Epidermal melanocyte (primary cell): ENCODE results near the gene FGD2.

Experiments
- DNase-seq: peaks from one replicate; pipeline ENCODE4 v3.0.0; 2011; ENCODE audit warnings: low spot score; ENCODE audit not compliant: insufficient read length

FGD2 gene

DNA sequence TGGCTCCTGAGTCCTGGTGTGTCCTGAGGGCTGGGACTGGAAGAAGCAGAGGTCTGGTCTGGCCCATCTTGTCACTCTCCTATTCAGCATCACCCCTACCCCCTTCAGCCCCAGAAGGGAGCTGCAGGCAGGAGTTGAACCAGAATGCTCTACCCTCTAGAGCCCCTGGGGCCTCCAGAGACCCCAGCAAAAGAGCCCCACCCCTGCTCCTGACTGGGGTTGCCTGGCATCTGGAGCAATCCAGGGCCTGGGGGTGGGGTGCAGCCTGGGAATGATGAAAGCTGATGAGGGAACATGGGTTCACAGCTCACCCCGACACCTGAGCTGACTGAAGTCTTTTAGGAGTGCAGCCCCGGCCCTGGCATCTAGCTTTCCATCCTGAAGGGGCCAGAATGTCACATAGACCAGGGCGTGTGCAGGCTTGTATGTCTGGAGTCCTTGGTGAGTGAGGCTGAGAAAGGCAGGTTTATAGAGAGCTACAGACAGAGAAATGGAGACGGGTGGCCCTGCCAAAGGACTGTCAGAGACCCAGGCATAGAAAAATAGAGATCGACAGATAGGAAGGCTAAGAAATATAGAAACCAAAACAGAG is 12.2 kb downstream of the FGD2 start:
- no peak for DNase-seq

DNA sequence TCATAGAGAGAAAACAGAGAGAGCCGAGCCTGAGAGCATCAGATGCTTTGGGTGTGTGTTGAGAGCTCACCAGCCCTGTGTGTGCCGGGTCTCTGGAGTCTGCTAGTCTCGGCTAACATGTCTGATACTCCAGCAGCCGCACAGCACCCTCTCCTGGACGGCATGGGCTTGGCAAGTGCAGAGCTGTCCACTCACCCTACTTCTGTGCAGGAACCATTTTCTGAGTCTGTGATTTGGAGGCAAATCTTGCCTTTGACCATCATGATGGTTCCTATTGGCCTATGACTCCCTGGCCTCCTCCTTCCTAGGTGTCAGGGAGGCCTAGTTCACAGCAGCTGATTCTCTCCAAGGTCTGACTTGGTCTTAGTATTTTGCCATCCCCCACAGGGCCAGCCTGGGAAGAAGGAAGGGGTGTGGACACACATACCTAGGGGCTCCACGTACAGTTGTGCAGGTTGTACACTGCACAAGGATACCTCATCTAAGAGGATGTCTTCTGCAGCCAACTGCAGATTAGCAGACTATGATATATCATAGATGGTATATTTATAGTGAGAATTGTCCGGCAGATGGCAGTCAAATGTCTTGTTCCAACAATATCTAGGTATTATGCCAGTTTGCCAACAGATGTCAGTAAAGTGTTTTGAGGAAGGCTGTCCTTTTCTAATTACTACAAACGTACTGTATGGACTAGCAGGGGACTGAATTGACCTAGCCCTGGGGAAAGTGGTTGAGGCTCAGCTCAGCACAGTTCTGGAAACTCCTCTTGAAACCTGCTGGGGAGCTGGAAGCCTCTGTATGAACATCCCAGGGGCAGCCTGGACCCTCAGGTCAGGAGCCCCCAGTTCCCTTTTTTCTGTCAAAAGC is 13.0 kb downstream of the FGD2 start:
- peak; percentile 87 for DNase-seq

DNA sequence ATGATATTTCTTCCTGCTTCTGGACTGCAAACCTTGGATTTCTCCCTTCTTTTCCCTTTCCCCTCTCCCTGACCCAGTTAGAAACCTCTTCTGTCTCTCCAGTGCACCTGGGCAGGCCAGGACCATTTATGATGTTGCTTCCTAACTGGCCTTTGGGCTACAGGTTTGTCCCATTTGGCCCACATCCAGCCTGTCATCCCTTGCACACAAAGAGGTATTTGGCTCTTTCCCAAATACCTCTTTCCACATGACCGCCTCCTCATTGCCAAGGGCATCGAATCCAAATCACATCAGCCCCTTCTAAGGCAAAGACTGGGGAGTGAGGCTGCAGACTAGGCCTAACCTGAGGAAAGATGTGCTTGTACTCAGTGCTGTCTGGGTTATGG is 13.6 kb downstream of the FGD2 start:
- no peak for DNase-seq

DNA sequence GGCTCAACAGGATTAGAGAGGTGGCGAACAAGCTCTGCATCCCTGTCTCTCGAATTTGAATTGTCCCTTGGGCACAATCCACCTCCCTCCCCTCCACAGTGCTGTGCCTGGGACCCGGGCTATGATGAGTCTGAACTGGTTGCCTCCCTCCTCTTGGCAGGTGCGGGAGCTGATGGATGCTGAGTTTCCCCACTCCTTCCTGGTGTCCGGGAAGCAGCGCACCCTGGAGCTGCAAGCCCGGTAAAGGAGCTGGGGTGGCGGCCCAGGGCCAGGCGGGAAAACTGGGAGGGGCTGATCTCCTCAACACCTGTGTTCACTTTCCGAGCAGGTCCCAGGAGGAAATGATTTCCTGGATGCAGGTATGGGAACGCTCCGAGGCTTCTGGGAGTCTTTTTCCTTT is 14.9 kb downstream of the FGD2 start:
- no peak for DNase-seq

DNA sequence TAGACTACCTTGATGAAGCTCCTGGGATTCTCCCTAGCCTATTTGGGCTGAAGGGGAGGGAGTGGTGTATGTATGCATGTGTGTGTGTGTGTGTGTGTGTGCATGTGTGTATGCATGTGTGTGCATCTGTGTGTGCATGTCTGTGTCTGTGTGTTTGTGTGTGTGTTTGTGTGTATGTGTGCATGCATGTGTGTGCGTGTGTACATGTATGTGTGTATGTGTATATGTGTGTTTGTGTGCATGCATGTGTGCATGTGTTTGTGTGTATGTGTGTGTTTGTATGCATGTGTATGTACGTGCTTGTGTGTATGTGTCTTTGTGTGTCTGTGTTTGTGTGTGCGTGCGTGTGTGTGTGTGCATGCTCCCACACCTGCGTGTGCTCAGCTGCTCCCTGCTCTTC is 15.4 kb downstream of the FGD2 start:
- DNase-seq: no peak

DNA sequence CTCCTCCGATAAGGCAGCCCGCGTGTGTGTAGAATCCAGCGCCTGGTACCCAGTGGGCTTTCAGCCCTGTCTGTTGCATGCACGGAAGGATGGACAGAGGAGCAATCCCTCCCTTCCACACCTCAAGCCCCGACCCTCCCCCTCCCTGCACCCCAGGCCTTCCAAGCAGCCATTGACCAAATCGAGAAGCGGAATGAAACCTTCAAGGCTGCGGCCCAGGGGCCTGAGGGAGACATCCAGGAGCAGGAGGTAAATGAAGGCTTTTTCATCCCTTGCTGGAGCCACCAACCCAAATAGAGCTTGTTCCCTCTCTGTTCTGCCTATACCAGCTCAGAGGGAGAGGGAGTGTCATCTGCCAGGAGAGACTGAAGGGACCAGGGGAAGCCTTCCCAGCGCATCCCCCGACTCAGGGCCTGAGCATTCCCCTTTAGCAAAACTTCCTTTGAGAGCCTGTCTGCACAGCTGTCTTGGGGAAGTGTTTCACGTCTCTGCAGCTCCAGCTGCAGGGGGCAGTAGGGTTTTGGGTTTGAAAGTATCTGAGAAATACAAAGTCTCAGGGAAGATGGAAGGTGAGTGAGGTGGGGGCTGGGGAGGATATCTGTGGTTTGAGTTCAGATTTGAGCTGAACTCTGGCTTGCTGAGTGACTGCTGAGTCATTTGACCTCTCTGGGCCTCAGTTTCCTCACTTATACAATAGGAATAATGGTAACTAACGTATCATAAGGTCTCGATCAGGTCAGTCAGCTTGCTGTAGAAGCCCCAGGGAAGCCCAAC is 16.1 kb downstream of the FGD2 start:
- DNase-seq: no peak

DNA sequence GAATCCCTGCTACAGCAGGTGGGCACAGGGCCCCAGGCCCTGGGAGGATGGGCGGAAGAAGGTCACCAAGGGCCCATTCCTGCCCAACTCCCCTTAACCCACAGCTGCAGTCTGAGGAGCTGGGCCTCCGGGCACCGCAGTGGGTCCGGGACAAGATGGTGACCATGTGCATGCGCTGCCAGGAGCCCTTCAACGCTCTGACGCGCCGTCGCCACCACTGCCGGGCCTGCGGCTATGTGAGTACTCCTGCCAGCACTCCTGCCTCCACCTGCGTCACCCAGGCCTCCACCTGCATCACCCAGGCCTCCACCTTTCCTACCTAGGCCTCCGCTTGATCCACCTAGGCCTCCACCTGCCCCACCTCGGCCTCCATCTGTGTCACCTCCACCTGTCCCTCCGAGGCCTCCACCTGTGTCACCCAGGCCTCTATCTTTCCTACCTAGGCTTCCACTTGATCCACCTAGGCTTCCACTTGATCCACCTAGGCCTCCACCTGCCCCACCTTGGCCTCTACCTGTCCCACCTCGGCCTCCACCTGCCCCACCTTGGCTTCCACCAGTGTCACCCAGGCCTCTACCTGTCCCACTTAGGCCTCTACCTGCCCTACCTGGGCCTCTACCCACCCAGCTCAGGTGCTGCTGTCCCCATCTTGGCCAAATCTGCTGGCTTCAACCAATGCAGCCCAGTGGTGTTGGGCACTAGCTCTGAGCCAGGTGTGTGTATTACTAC is 16.8 kb downstream of the FGD2 start:
- no peak for DNase-seq

DNA sequence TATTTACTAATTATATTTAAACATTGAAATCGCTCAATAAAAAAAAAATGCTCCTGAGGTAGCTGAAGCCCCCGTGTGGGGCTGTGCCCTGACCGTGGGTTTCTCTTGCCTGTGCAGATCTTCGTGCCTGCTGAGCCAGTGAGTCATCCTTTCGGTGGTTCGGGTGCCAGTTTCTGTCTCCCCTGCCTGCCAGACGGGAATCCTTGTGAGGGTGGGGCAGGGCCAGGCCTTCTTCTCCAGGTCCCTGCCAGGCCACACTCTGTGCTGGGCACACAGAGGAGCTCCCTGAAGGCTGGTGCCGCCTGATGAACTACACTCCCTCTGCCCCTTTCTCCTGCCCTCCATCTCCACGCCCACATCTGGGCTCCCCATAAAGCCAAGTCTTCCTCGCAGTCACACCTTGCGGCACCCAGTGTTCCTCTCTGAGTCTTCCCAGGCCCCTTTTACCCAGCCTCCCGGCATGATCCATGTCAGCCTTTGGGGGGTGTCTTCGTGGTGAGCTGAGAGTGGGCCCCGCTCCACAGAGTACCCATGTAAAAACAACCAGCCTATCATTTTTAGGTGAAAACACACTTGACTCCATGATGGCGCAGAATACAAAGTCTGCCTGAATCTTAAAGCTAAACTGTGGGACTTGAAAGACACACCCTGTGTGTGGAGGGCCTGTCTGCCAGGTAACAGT is 19.3 kb downstream of the FGD2 start:
- DNase-seq: no peak

DNA sequence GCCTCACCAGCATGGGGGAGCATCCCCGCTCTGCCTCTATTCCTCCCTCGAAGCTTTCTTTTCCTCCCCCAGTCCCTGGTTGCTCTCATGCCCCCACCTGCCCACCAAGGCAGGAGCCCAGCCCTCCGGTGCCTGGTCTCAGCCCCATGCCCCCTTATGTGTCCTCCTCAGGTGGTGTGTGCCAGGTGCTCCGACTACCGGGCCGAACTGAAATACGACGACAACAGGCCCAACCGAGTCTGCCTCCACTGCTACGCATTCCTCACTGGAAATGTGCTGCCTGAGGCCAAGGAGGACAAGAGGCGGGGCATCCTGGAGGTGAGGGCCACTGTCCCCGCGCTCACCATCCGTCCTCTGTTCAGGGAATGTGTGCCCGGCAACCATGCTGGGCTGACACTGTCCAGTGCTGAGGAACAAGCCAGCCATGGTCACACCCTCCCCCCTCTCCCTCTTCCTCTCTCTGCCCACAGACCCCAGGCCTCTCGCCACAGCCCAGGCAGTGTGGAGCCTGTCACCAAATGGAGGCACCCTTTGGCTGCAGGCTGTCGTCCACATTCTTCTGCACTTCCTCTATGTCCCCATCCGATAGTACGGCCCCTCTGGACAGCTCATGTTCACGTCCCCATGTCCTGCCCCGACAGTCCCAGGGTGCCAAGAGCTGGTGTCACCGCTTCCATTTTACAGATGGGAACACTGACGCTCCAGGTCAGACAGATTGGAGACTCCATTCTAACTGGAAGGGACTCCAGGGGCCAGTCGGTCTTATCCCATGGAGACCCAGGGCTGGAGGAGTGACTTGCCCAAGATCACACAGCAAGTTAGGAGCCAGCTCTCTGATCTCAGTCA is 20.4 kb downstream of the FGD2 start:
- no peak for DNase-seq

DNA sequence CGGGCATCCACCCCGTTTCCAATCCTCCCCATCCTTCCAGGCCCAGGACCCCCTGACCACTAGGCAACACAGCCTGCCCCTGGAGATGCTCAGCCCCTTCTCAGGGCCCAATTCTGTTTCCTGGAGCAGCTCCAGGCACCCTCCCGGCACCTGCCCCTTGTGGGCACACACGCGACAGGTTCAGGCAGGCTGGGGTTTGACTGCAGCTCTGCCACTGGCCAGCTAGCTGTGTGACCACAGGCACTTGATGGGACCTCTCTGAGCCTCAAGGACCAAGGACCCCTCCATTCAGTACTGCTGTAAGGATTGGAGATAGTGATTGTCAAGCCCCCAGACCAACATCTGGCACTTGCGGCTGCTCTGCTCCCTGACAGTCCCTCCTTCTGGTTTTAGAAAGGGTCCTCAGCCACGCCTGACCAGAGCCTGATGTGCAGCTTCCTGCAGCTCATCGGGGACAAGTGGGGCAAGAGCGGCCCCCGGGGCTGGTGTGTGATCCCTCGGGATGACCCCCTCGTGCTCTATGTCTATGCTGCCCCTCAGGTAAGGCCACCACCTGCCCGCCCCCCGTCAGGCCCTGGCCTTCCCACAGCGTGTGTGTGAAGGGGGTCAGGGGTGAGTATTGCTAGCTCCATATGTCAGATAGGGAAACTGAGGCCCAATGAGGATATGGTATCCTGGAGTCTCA is 21.7 kb downstream of the FGD2 start:
- no peak for DNase-seq

DNA sequence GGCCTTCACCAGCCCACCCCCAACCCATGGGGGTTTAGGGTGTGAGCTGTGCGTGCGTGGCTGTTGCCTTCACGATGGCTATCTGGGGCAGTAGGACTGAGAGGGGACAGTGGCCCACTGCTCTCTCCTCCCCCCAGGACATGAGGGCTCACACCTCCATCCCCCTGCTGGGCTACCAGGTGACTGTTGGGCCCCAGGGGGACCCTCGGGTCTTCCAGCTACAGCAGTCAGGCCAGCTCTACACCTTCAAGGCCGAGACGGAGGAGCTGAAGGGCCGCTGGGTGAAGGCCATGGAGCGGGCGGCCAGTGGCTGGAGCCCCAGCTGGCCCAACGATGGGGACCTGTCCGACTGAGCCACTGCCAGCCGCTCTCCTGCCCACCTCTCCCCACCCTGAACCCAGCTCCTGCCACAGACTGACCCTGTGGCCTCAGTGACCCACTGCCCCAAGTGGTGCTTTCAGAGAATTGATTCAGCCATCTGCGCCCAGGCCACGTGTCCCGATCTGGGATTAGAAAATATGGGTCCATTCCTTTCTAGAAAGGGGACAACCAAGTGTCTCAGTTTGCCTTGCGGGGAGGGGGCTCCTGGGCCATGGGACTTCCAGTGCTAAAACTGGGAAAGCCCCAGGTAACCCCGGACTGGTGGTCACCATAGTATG is 22.5 kb downstream of the FGD2 start:
- DNase-seq: no peak

DNA sequence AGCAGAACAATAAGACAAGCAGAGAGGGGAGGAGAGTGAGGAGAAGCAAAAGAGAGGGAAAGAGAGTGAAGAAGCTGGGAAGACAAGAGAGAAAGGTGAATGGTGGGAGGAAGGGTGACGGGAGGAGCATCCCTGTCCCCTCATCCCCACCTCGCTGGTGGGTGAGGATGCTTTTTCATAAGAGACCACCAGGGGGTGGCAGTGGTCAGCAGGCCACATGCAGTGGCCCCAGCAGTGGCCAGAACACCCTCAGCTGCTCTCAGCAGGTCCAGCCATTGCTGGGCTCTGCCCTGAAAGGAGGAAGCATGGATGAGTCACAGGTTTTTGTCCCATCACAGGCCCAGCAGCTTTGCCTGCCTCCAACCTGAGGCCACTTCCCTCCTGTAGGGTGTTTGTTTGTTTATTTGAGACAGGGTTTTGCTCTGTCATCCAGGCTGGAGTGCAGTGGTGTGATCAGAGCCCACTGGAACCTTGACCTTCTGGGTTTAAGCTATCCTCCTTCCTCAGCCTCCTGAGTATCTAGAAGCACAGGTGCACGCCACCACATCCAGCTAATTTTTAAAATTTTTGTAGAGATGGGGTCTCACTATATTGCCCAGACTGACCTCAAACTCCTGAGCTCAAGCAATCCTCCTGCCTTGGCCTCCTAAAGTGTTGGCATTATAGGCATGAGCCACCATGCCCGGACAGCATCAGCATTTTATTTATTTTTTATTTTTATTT is 24.0 kb downstream of the FGD2 start:
- DNase-seq: peak; percentile 54

DNA sequence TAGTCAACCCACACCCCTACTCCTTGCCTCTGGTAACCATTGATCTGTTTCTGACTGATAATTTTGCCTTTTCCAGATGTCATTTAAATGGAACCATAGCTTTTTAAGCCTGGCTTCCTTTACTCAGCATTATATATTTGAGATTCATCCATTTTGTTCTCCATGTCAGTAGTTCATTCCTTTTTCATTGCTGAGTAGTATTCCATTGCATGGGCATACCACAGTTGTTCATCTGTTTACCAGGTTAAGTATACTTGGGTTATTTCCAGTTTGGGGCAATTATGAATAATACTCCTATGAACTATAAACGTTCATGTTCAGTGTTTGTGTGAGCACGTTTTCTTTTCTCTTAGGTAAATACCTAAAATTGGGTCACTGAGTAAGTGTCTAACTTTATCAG is 25.1 kb downstream of the FGD2 start:
- no peak for DNase-seq

DNA sequence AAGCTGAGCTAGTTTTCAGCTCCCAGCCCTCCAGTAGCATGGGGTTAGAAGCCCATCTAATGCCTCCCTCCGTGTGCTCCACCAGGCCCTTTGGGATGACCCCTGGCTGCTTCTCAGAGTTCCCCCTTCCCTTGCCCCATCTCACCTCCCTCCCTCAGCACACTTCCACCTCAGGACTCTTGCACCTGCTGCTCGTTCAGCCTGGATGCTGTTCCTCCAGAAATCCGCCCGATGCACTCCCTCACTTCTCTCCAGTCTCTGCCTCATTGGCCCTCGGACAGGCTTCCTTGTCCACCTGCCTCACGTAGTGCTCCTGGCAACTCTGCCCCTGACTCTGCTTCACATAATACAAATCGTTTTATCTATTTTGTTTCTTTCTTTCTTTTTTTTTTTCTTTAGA is 26.8 kb downstream of the FGD2 start:
- DNase-seq: no peak

DNA sequence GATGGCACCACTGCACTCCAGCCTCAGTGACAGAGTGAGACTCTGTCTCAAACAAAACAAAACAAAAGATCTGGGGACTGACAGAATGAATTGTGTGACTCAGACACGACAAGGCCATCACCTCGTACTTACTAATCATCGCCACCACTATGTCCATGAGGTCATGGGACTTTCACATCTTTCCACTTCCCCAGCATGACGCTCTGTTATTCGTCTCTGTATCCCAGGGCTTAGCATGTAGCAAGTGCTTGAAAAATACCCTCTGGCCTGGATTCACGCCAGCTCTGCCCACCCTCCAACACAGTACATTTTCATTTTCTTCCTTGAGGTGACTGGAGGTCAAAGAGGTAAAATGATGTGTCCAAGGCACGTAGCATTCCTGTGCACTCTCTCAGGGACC is 27.8 kb downstream of the FGD2 start:
- DNase-seq: no peak

DNA sequence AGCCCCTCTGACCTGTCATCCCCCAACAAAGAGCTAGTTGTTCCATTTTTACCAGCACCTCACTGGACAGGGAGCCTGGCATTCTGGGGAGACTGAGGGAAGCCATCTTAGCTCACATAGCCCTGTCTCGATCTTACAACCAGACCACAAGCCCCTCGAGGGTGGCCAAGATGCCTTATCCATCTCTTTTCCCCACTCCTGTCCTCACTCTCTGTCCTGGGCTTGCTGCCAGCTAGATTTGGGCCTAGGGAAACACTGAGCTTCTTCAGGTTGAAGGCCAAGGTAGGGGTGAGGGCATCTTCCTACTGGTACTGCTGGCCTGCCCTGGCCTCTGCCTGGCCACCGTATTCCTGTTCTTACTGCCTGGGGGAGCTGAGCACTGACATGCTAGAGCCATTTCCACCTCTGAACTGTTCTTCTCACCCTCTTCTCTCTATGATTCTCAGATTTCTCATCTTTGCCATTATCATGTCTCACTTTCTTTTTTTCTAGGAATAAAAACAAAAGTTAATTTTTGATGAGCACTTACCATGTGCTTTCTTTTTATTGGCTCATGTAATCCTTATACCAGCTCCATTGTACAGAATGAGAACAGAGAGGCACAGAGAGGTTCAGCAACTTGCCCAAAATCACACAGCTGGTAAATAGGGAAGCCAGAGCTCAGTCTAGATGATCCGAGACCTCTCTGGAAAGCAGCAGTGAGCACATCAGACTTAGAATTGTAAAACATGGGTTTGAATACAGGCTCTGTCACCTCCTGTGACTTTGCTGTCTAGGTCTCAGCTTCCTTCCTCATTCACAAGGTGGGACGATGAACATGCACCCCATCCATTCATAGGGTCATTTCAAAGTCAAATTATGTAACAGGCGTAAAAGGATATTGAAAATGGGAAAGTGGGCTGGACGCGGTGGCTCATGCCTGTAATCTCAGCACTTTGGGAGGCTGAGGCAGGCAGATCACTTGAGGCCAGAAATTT is 28.7 kb downstream of the FGD2 start:
- no peak for DNase-seq

DNA sequence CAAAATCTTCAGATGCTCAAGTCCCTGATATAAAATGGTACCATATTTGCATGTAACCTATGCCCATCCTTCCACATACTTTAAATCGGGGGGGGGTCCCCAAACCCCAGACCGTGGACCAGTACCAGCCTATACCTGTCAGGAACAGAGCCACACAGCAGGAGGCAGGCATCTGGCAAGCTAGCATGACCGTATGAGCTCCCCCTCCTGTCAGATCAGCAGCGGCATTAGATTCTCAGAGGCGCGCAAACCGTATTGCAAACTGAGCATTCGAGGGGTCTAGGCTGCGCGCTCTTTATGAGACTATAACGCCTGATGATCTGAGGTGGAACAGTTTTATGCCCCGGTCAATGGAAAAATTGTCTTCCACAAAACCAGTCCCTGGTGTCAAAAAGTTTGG is 30.7 kb downstream of the FGD2 start:
- DNase-seq: no peak
